Jurkat, Clone E6-1 (cell line): ENCODE data around the gene LOXL3.
"Not testable (repeated sequence)": the region's sequence is repeated elsewhere in the genome, so short reads cannot be mapped to it uniquely, and the experiment has no call there.

Experiments
- DNase-seq: peaks from one replicate; pipeline ENCODE4 v3.0.0-alpha.2; 2011; ENCODE audit warnings: low read depth, low spot score
- H3K4me3 ChIP-seq: 2 replicates; pipeline ENCODE4 v1.5.1; 2011; ENCODE audit warnings: mild to moderate bottlenecking, low read length, control low read depth, moderate library complexity

The LOXL3 gene

GRCh38 chr2:74576211-74576862, 22.6 kb upstream of the LOXL3 start:
- no peak for DNase-seq
- no peak overlapping the region for H3K4me3 ChIP-seq

DNA sequence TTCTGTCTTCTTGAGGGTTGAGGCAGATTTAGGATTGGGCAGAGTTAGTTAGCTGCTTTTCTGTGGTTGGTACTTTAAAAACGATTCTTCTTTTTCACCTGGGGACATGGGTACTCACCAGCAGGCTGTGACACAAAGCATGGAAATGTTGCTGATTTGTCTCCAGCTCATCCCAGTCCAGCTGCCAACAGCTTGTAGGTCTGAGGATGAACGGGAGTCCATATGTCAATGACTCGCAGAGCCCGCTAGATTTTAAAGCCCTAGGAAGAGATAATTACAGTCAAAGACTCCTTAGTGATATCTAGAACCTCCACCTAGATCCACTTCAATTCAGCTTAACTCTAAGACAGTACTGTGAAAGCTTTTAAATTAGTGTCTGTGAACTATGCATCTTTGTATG, 21.6 kb upstream of the LOXL3 start:
- H3K4me3 ChIP-seq, result no peak overlapping the region
- DNase-seq, result no peak

- peak; percentile 73 for DNase-seq
- peak overlapping the region; percentile 3; the same call in 1 of the 2 replicates for H3K4me3 ChIP-seq
Measured at GRCh38 chr2:74573747-74574562, 20.2 kb upstream of the LOXL3 start.

DNA sequence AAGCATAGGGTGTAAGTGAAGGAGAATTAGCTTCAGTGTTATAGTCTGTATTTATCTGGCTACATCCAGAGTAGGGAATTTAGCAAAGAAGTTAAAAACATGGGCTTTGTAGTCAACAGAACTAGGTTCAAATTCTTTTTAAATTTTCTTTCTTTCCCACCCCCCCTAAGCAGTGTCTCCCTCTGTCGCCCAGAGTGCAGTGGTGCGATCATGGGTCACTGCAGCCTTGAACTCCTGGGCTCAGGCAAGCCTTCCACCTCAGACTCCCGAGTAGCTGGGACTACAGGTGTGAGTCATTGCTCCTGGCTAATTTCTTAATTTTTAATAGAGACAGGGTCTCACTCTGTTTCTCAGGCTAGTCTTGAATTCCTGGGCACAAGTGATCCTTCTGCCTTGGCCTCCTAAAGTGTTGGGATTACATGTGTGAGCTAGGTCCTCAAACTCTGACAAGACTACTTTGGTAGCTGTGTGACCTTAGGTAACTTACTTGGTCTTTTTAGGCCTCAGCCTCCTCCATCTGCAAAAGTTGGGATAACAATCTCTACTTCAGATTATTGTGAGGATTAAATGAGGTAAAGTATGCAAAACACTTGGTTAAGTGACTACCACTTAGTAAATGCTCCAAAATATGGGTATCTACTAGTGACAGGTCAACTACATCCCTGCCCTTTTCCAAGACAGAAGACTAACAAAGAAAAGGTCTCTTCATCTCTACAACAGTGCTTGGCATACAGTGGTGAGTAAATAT, 18.6 kb upstream of the LOXL3 start:
- H3K4me3 ChIP-seq, result no peak overlapping the region
- DNase-seq, result no peak

- H3K4me3 ChIP-seq, result no peak overlapping the region
- no peak for DNase-seq
Measured at GRCh38 chr2:74571058-74571457, 17.3 kb upstream of the LOXL3 start.

DNA sequence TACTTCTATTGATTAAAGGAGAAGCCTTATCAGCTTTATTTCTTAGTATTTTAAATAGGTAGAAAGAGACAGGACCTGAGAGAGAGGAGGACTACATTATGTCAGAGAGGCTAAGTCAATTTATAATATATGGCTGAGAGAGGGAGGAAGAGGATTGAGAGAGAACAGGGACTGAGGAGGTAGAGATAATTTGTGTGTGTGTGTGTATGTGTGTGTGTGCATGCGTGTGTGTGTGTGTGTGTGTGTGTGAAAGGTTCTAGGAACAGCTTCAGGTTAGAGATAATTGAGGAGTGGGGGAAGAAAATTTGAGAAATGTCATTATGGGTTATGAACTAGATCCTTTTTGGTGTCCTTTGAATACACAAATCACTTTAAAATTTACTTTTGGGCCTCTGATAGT, 15.9 kb upstream of the LOXL3 start:
- H3K4me3 ChIP-seq, result no peak overlapping the region
- DNase-seq, result no peak

DNA sequence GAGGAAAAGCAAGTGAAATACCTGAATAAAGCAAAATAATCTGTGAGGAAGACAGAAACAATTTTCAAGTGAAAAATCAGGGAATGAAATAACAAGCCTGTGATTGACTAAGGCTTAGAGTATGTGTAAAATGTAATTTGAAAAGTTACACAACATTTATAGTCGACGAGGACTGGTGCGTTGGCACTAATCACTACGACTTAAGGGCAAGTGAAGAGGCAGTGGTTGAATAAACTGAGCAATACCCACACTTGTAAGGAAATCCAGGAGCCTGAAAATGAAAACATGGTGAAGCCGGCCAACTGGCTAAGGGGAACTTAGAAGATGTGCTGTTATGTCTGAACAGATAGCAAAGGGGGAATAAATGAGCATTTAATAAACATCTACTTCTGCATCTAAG, 14.1 kb upstream of the LOXL3 start:
- no peak for DNase-seq
- no peak overlapping the region for H3K4me3 ChIP-seq

GRCh38 chr2:74566754-74567085, 13.0 kb upstream of the LOXL3 start:
- no peak for DNase-seq
- no peak overlapping the region for H3K4me3 ChIP-seq

DNA sequence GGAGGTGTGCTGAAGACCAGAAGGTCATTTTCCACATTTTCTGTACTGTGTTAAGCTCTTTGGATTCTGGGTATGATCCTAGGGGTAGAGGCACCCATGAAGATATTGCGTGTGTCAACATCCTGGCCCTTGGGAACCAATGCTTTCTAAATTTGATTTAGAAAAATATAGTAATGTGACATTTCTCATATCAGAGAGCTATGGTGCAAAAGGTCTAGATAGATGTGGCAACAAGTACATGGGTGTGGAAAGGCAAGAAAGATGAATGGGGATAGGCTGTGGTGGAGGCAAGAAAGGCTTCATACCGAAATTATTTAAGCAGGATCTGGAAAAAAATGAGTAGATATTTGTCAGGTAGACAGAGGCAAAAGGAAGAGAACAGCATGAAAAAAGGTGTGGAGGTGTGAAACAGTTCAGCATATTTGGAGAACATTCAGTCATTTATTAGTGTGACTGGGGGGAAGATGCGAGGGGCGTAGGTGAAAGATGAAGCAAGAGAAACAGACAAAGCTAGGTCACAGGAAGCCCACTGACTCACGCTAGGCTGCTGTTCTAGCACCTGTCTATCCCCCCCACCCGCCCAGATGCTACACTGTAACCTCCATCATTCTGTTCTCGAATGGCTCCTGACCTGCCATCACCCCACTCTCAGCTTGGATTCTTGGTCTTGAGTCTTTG, 12.5 kb upstream of the LOXL3 start:
- H3K4me3 ChIP-seq, result no peak overlapping the region
- no peak for DNase-seq

DNA sequence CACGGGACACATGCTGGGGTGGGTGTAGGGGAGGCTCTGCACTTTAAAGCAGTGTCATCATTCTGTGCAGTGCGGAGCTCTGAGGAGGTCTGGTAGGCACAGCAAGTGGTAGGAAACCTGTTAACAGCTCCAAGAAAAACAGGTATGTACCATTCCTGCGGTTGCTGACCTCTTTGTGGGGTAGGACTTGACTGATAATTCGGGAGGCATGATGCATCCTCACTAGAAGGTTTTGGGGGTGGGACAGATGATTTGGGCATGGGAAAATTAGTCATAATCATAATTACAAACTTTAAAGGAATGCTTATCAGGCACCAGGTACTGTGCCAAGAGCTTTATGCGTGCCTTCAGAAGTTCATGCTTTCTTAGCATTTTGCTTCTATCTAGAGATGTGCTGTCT, 10.5 kb upstream of the LOXL3 start:
- no peak for DNase-seq
- H3K4me3 ChIP-seq, result no peak overlapping the region

- DNase-seq, result no peak
- no peak overlapping the region for H3K4me3 ChIP-seq
Measured at GRCh38 chr2:74562126-74562775, 8.5 kb upstream of the LOXL3 start.

DNA sequence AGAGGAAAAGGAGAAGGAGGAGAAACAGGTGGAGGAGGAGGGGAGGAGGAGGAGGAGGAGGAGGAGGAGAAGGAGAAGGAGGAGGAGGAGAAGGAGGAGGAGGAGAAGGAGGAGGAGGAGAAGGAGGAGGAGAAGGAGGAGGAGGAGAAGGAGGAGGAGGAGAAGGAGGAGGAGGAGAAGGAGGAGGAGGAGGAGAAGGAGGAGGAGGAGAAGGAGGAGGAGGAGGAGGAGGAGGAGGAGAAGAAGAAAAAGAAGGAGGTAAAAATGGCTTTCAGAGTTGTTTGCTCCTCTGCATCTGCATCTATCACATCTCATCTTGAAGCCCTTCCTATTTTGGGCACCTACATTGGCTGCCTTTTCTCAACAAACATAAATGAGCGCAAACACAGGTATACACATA, 7.3 kb upstream of the LOXL3 start:
- not testable (repeated sequence) for DNase-seq, H3K4me3 ChIP-seq

GRCh38 chr2:74560591-74560990, 6.8 kb upstream of the LOXL3 start:
- DNase-seq, result no peak

DNA sequence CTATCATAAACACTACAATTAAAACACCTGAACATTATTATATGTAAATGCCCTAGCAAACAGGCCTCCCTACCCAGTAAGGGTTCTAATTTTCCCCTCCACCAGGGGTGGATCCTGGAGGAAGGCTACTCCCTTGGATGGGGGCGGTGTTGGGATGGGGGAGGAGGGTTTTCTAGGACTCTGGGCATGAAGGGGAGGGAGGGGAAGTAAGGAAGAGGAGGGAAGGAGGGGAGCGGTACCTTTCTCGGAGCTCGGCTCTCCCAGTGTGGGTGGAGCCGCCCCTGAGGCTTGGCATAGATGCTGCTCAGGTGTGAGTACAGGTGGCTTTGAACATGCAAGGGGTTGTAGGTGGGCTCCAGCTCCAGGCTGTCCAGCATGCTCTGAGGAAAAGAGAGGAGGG, 6.2 kb upstream of the LOXL3 start:
- no peak for DNase-seq
- no peak overlapping the region for H3K4me3 ChIP-seq

More at GRCh38 chr2:74560591-74560990, 6.8 kb upstream of the LOXL3 start:
- no peak overlapping the region for H3K4me3 ChIP-seq

DNA sequence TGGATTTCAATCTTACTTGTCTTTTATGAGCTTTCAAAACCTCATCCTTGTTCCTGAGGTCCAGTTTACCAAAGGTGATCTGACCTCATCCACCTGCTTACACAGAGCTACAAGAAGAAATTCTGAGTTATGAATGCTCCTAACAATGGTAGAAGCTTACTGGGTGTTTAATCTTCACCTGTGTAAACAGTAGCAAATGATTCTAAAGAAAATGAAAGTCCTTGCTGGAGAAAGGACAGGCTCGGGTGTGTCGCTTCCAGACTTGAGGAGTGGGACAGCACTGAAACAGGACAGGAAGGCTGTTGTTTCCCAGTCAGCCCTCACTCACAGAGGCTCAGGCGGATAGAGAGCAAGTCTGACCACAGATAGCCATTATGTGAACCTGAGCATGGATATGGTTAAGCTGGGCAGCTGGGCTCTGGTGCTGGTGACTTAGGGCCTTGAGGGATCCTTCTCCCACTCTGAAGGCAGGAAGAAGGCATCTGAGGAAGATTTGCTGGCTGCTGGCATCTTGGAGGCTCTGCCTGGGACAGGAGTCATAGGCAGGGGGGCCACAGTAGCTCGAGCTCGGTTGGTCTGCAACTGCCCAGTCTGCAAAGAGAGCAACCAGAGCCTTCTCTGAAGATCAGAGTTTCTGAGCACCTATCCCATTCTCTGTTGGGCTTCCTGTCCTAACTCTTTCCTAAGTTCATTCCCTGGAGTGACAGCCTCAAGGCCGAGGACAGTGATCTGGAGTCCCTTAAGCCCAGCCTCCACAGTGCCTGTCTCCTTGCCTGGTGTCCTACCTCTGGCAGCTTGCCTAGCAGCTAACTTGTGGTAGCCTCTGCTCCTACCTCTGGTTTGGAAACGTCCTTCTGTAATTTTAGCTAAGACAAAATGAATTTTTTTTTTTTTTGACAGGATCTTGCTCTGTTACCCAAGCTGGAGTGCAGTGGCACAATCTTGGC, 4.8 kb upstream of the LOXL3 start:
- H3K4me3 ChIP-seq, result no peak overlapping the region
- DNase-seq, result no peak

DNA sequence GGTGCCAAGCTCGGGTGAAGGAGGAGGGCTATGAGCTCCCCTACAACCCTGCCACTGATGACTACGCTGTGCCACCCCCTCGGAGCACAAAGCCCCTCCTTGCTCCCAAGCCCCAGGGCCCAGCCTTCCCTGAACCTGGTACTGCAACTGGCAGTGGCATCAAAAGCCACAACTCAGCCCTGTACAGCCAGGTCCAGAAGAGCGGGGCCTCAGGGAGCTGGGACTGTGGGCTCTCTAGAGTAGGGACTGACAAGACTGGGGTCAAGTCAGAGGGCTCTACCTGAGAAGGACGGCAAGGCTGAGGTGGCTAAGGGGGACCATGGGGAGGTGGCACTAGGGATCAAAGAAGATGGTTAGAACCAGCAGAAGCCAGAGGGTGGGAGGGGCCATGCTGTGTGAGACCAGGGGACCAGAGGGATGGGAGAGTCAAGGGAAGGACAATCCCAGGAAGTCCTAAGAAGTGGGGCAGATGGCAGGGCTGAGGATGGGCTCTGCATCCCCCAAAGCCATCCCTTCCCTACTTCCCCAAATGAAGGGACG, 3.2 kb upstream of the LOXL3 start:
- H3K4me3 ChIP-seq, result no peak overlapping the region
- no peak for DNase-seq

- no peak overlapping the region for H3K4me3 ChIP-seq
- DNase-seq, result no peak
Measured at GRCh38 chr2:74556159-74556558, 2.4 kb upstream of the LOXL3 start.

- no peak overlapping the region for H3K4me3 ChIP-seq
- DNase-seq, result no peak
Measured at GRCh38 chr2:74555610-74556103, 1.9 kb upstream of the LOXL3 start.
